RCC 7860 (cell line): ENCODE measurements around the gene CMKLR1.

Source experiments
- DNase-seq: peaks from one replicate; pipeline ENCODE4 v3.0.0-alpha.2; 2015; ENCODE audit warnings: low spot score
- FAIRE-seq: peaks from 2 replicates; lab custom pipeline; 2012; peaks lifted over from hg19 to GRCh38; lab: Jason Lieb, UNC

The CMKLR1 gene

GRCh38 chr12:108338915-108339657 is at the start of gene CMKLR1:
Gene CMKLR1 (minus strand): TSS chr12:108339311. CDS start chr12:108293591, 45,720 bp downstream.
- DNase-seq (no peak), FAIRE-seq (no peak)

GRCh38 chr12:108387771-108388170 is 48.7 kb upstream of the CMKLR1 start:
- DNase-seq, result no peak
- no peak for FAIRE-seq

- no peak for FAIRE-seq
- DNase-seq, result no peak
These were observed 47.7 kb upstream of the CMKLR1 start for GRCh38 chr12:108386709-108387360.

- FAIRE-seq (no peak), DNase-seq (no peak)
These were observed 43.3 kb upstream of the CMKLR1 start for GRCh38 chr12:108382437-108382801.

- DNase-seq, result no peak
- FAIRE-seq, result no peak
These were observed 42.8 kb upstream of the CMKLR1 start for GRCh38 chr12:108381787-108382436.

DNA sequence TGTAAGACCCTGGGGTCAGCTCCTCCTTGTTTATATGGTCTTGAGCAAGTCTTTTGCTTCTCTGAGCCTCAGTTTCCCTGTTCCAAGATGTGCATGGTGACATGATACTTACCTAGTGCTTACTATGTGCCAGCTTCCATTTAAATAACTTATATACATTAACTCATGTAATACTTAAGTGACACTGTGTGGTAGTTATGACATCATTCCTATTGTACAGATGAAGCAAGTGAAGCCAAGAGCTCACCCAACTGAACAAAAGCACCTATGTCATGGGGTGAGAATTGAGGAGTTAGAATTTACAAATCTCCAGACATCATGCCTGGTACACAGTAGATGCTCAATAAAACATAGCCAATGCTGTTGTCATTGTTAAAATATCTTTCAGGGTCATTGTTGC is 41.3 kb upstream of the CMKLR1 start:
- FAIRE-seq, result no peak
- no peak for DNase-seq

DNA sequence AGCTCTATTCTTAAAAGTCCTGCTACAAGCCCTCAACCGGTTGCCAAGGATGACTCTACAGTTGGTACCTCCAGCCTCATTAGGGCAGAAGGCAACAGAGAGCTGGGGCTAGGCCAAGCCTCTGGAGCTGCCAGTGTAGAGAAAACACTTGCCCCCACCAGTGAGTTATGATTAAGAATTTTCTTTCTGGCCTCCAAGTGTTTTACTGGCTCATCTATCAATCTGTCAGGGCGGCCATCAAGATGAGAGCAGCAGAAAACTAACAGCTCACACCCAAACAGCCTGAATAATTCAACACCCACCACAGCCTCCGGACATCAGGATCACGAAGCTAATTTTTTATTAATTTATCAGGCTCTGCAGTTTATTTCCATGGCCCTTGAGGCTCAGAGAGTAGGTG is 40.7 kb upstream of the CMKLR1 start:
- FAIRE-seq (no peak), DNase-seq (no peak)

GRCh38 chr12:108378926-108379325 is 39.8 kb upstream of the CMKLR1 start:
- no peak for FAIRE-seq
- DNase-seq, result no peak

DNA sequence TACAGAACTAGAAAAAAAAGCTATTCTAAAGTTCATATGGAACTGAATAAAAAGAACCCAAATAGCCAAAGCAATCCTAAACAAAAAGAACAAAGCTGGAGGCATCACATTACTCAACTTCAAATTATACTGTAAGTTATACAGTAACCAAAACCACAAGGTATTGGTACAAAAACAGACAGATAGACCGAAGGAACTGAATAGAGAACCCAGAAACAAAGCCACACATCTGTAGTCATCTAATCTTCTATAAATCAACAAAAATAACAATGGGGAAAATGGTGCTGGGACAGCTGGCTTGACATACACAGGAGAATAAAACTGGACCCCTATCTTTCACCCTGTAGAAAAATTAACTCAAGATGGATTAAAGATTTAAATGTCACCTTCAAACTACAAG is 38.1 kb upstream of the CMKLR1 start:
- DNase-seq, result no peak
- no peak for FAIRE-seq

- no peak for DNase-seq
- FAIRE-seq, result no peak
These were observed 37.0 kb upstream of the CMKLR1 start for GRCh38 chr12:108375986-108376663.

GRCh38 chr12:108374596-108375320 is 35.6 kb upstream of the CMKLR1 start:
- FAIRE-seq (no peak), DNase-seq (no peak)

GRCh38 chr12:108373111-108373510 is 34.0 kb upstream of the CMKLR1 start:
- FAIRE-seq (no peak), DNase-seq (no peak)

DNA sequence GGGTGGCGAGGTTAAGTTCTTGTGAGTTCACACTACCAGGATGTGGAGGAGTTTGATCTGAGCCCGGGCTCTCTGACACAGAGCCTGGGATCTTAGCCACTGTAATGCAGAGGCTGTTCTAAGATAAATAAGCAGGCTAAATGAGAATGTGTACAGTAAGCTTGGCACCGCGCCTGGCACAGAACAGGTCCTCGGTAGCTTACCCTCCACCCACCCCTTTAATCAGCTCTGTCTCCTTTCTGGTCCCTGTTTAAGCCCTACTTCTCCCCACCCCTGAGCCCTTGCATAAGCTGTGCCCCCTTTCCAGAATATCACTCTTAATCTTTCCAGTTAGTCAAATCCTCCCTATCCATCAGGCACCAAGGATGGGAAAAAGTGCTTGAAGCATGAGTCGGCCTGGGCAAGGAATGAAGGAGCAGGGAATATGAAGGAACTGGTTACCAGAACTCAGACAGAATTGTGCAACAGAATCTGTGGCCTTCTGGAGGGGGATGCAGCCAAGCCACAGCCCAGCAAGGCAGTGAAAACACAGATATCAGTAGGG is 32.8 kb upstream of the CMKLR1 start:
- no peak for DNase-seq
- FAIRE-seq, result no peak

GRCh38 chr12:108370415-108370814 is 31.3 kb upstream of the CMKLR1 start:
- FAIRE-seq (no peak), DNase-seq (no peak)

DNA sequence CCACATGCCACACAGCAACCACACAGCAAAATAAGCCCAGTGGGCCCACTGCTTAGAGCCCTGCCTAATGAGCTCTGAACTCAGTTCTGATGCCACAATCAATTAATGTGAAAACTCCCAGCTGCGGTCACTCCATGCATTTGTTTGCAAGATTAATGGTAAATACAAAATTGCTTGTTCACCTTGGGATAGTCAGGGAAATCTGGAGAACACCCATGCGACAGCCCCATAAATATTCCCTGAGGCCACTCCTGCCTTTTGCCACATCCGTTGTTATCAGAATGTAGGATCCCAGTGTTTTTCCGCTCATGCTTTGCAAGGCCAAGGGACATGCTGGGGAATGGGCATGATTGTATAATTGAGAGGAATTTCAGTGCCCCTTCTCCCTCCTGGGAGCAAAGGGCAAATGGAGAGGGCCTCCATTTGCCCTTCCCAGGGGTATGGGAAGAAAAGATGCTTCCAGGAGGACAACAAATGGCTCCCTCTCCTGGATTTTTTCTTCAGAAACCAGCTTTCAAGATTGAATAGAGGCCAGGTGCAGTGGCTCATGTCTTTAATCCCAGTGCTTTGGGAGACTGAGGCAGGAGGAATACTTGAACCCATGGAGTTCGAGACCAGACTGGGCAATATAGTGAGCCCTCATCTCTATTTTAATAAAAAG is 30.8 kb upstream of the CMKLR1 start:
- FAIRE-seq, result no peak

DNA sequence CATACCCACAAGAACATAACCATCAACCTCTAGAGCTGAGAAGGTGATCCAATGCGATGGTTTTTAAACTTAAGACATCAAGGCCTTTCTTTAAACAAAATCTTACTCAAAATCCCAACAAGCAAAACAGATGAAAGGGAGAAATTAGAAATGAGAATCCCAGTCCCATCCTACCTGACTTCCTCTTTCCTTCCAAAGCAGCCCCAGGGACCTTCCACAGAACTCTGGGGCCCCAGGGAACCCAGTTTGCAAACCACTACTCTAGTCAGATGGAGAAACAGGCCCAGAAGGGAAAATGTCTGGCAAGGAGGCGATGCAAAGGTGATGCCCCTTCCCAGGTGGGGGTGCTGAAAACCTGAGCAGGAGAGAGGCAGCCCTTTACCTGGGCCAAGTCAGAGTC is 29.0 kb upstream of the CMKLR1 start:
- FAIRE-seq (no peak), DNase-seq (no peak)

More for the DNA sequence above, 30.8 kb upstream of the CMKLR1 start:
- no peak for DNase-seq

DNA sequence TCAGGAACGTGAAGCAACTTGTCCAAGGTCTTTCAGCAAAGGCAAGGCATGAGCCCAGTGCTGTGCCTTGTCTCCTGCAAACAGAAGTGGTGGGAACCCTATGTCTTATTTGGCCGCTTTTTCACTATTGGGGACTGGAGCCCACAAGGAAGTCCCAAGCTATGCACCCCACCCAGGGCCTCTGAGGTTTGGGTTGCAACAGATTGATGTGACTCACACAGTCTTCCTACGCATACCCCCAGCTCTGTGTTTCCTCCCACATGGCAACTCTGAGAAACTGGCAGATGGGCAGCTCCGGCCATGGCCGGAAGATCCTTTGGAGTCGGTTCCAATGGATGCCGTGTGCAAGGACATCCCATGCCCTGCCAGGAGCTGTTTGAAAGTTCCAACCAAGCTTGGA is 28.3 kb upstream of the CMKLR1 start:
- FAIRE-seq (no peak), DNase-seq (no peak)

DNA sequence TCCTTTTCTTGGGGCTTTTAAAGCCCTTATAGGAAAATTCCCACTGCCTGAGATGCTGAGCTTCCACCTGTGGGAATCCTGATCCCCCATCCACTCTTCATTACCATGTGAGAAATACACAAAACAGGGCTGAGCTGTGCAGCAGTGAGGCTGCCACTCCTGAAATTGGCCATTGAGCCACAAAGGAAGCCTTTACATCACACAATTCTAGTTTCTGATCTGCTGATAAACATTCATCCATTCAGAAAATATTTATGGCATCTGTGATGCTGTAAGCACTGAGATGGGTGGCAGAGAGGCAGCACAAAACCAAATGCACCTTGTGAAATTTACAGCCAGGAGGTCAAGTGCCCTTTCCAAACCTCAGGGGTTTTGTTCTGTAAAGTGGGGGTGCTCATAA is 26.2 kb upstream of the CMKLR1 start:
- DNase-seq (no peak), FAIRE-seq (no peak)

DNA sequence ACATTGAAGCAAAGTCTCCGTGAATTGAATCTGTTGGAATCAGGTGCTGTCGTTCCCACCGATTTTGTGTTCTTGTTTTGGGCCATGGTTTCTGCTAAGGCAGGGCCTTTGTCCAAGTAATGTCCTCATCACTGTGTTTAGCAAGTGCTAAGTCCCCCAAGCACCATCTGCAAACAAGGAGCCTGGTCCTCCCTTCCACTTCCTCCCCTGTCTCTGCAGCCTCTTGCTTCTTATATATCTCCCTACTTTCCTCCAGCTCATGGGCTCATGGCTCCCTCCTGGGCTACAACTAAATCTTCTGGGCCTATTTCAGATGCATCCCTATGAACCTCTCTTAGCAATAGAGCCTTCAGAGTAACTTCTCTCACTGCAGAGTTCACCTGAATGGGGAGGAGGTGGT is 25.8 kb upstream of the CMKLR1 start:
- FAIRE-seq, result no peak
- no peak for DNase-seq

GRCh38 chr12:108363565-108363964 is 24.5 kb upstream of the CMKLR1 start:
- FAIRE-seq, result no peak
- no peak for DNase-seq
